ENCODE data around the gene ABI3BP.

ABI3BP gene

GRCh38 chr3:100700708-100701107 is 292.5 kb downstream of the ABI3BP start:
- TF ChIP-seq GATA3 (IDR thresholded peaks at IDR 0.05; ENCODE audit: low read depth, low read length) (no peak), GATA2 (IDR thresholded peaks at IDR 0.05; ENCODE audit: low read depth, low read length) (no peak)

Data from SH-SY5Y (cell line).